Mucosa of descending colon (tissue), 3 donors: Measurements from ENCODE around the gene RNF121. TPM values are rescaled to one million over a fixed set of nuclear protein-coding genes. Genes with fewer than 3 reads are reported as not detected.
A peak's percentile ranks its signal among the peaks of the same experiment; 100 is the strongest.

Experiments
- ATAC-seq: fragments of 200-7000 bp; cut with Tn5 transposase; one replicate; pipeline ENCODE4 v1.9.1; 2020; ENCODE audit warnings: mild to moderate bottlenecking, moderate library complexity
- DNase-seq, 3 donors: peaks; one replicate each; pipeline ENCODE4 v3.0.0-alpha.2; 2020
- H3K36me3 ChIP-seq: fragments of 200-600 bp; one replicate; pipeline ENCODE4 v1.8.0; 2021; ENCODE audit warnings: low read depth, mild to moderate bottlenecking
- H3K4me1 ChIP-seq: fragments of 200-600 bp; one replicate; pipeline ENCODE4 v1.8.0; 2021; ENCODE audit warnings: low read depth, mild to moderate bottlenecking
- H3K4me3 ChIP-seq: fragments of 200-600 bp; one replicate; pipeline ENCODE4 v1.8.0; 2021; ENCODE audit warnings: mild to moderate bottlenecking
- H3K9me3 ChIP-seq: fragments of 200-600 bp; one replicate; pipeline ENCODE4 v1.8.0; 2021; ENCODE audit warnings: mild to moderate bottlenecking
- intact Hi-C, 2 donors: fragments of 100-400 bp; cut with DNase I in 1 of 2; cut with micrococcal nuclease in 1 of 2; formaldehyde crosslinking; loops; one replicate each; pipeline versions ENCODE4 v1.11.0 to v1.11.1; 2022; cut with DNase I, micrococcal nuclease
- total RNA-seq, 3 donors: library from RNA; stranded (reverse); fragmentation: NEBNext Ultra II Directional in 2 of 3; extraction: Animal tissue kit (Norgen Biotek cat#: 25700) in 2 of 3; gene quantifications; one replicate each; pipeline versions ENCODE4 v1.2.1 to v1.2.4, GENCODE V29; 2021 to 2023
- TF ChIP-seq, protein P1 (sequence below): fragments of 200-600 bp; IDR thresholded peaks from one replicate; pipeline ENCODE4 v1.8.0; 2022; ENCODE audit warnings: antibody characterized with exemption, mild to moderate bottlenecking
- donor health status: DM: no; HTN: no; CAD: no; lungs with moderate emphysema.
- donor health status: DM: no; HTN: no; CAD: no.
- donor health status: DM: no; HTN: yes; CAD: no.

The RNF121 gene
- total RNA-seq, 3 donors from 2014 or later = 37.0 to 41.0 (median 37.4) TPM

DNA sequence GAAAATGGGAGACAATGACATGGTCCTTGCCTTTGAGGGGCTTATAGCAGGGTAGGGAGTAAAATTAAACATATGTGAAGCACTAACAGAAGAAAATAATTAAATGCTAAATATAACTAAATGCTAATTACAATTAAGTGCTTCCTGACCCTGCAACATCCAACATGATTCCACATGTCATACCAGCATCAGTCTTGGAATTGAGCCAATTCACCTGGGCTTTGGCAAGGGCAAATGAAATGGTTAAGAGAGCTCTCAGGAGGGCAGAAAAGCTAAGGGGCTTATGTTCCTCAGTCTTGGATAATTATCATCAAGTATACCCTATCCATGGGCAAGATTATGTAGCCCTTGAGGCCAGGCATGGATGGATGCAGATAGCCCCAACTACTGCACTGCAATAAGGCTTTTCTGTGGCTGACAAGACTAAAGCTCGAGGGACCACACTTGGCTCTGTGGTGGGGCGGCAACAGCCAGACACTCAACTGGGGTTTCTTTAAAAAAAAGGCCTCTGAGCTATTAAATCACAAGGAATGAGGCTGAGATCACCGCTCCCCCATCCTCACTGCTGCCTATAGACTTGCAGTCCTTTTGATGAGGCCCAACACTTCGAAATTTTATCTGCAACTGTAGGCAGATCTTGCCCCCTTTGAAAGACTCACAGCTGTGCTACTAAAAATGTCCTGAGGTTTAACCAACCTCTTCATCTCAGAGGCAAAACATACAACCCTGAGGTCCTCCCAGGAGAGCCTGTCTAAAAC is 108.9 kb downstream of the RNF121 start:
- peaks cover 44% of the 10 kb centered on the region for H3K4me1 ChIP-seq
- intact Hi-C loops = no loop called here

DNA sequence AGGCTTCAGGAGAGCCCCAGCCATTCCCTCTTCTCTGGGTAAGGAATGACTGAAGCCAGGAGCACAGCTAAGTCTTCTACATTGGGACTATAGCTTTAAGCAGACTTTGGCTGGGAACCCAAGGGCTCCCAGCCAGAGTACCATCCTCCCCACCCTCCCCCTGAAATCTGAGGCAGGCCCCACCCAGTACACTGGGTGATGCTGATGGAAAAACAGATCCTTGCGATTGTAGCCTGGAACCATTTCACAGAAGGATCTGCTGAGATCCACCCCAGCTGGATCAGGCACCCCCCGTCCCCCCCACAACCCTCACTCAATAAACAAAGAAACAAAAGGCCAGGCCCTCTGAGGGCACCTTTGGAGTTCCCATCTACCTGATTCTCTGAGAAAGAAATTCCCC is 109.6 kb downstream of the RNF121 start:
- intact Hi-C loops = no loop called here
- no peaks in the 10 kb centered on the region for H3K36me3 ChIP-seq
- TF ChIP-seq, protein P1, sequence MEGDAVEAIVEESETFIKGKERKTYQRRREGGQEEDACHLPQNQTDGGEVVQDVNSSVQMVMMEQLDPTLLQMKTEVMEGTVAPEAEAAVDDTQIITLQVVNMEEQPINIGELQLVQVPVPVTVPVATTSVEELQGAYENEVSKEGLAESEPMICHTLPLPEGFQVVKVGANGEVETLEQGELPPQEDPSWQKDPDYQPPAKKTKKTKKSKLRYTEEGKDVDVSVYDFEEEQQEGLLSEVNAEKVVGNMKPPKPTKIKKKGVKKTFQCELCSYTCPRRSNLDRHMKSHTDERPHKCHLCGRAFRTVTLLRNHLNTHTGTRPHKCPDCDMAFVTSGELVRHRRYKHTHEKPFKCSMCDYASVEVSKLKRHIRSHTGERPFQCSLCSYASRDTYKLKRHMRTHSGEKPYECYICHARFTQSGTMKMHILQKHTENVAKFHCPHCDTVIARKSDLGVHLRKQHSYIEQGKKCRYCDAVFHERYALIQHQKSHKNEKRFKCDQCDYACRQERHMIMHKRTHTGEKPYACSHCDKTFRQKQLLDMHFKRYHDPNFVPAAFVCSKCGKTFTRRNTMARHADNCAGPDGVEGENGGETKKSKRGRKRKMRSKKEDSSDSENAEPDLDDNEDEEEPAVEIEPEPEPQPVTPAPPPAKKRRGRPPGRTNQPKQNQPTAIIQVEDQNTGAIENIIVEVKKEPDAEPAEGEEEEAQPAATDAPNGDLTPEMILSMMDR = no peak
- DNase-seq (peak in 2 of 3 donors; percentile 57 to 64), ATAC-seq (peak; percentile 13)
- H3K9me3 ChIP-seq = no peaks in the 10 kb centered on the region
- H3K4me1 ChIP-seq = peaks cover 52% of the 10 kb centered on the region
- no peak overlapping the region for H3K4me3 ChIP-seq

More for the DNA sequence above, 108.9 kb downstream of the RNF121 start:
- Histone ChIP-seq H3K9me3 (no peaks in the 10 kb centered on the region), H3K36me3 (no peaks in the 10 kb centered on the region), H3K4me3 (no peak overlapping the region)
- TF ChIP-seq, protein P1 = no peak
- DNase-seq = no peak
- no peak for ATAC-seq

DNA sequence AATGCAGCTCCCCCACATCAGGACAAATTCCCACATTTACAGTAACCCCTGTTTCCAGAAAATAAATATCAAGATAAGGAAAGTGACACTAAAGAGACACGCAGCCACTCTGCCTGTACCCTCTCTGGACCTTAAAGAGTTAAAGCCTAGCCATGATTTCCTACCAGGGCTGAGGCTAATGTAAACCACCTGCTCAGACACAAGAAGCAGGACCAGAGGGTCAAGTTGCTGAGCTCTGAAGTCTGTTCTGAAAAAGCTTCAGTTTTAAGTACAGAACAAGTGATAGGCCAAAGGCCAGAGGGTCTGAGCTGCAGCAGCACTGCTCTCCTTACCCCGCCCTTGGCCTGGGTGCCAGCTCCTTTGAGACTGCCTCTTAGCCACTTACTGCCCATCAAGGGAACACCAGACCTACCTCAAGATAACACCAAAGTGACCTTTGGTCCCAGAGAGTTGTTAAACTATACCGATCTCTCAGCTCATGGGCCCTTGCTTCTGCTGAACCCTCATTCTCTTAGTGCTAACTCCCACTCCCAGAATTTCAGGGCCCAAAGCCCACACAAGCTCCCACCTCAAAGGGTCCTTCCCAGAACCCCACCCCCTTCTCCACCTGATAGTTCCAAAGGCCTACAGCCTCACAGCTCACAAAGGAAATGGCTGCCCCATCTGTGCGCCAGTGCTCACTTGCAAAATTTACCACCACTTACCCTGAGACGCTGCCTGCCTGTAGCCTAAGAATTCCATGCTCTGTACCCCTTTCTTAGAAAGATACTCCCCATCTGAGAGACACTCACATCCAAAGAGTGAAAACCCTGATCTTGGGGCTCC is 110.4 kb downstream of the RNF121 start:
- DNase-seq (peak; percentile 83 to 87 (median 85)), ATAC-seq (peak; percentile 72)
- no peaks in the 10 kb centered on the region for H3K36me3 ChIP-seq
- intact Hi-C loops = no loop called here
- no peaks in the 10 kb centered on the region for H3K9me3 ChIP-seq
- H3K4me3 ChIP-seq = peak overlapping the region; percentile 11
- peaks cover 54% of the 10 kb centered on the region for H3K4me1 ChIP-seq
- TF ChIP-seq, protein P1 = no peak

DNA sequence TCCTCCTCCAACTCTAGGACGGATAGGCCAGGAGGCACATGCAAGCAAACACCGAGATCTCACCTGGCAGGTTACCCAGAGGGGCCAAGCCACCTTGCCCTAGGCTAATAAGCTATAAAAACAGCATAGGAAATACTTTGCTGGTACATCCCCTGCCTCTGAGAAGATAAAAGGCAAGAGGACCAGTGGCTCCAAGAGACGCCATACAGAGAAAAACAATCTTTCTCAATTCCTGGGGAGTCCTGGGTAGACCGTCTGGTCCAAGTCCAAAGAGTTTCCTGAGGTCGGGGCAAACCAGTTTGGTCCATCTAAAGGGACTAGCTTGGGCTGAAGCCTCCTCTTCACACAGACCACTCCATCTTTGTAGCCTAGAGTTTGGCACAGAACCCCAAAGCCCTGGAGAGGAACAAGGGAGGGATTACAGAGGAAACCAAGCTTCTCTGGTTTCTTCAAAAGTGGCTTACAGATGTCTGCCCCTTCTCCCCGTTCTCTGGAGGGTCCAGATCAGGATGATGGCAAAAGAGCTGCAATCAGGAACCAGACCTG is 111.1 kb downstream of the RNF121 start:
- peaks cover 54% of the 10 kb centered on the region for H3K4me1 ChIP-seq
- H3K36me3 ChIP-seq = no peaks in the 10 kb centered on the region
- no peaks in the 10 kb centered on the region for H3K9me3 ChIP-seq
- TF ChIP-seq, protein P1 = no peak
- intact Hi-C loops = no loop called here
- peak overlapping the region; percentile 11 for H3K4me3 ChIP-seq
- DNase-seq (peak; percentile 45 to 68 (median 53)), ATAC-seq (peak; percentile 26)

DNA sequence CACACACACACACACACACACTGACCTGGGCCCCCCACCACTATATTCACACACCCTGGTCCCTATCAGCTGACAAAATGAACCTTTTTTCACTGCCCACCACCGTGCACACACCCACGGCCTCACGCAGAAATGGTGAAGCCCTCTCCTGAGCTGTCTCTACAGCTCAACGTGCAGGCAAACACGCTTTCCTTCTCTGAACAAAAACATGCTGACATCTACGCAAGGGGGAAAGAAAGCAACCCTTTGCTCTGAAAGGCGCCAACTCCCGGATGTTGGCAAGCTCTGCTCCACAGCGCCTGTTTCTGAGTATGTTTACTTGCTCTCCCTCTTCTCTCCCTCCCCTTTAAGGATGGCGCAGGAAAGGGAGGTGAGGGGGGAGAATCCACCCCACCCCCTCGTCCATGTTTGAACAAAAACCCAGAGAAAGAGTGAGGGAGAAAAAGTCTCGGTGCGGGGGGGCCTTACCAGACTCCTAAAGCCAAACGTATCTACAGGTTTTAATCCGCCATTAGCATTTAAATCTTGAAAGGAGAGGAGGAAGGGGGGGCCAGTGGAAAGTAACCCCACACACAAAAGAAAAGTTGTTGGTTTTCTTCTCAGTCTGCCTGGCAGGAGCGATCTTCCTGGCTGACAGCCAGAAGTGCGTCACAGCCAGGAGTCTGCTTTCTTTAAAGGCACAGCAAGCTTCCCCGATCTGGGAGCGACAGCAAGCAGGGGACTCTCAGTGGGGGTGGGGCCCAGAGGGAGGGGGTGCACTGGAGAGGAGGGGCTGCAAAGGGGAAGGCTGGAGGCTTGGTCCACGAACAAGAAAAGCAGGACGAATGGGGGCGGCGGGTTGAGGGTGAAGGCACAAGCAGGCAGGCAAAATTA is 111.9 kb downstream of the RNF121 start:
- Histone ChIP-seq H3K9me3 (no peaks in the 10 kb centered on the region), H3K36me3 (no peaks in the 10 kb centered on the region), H3K4me3 (peak overlapping the region; percentile 28), H3K4me1 (peaks cover 54% of the 10 kb centered on the region)
- intact Hi-C loops = no loop called here
- ATAC-seq (peak; percentile 76), DNase-seq (peak; percentile 94 to 97 (median 95))
- TF ChIP-seq, protein P1 = no peak
